HG03460 (cell line): Measurements from ENCODE around the gene CCR5.
"Not testable (repeated sequence)": the region's sequence is repeated elsewhere in the genome, so short reads cannot be mapped to it uniquely, and the experiment has no call there.

Source experiments
- ATAC-seq: cut with Tn5 transposase; IDR thresholded peaks from one replicate; pipeline ENCODE4 v1.9.1; 2021; ENCODE audit not compliant: unreplicated experiment

The CCR5 gene

GRCh38 chr3:46383211-46383950 is 12.6 kb downstream of the CCR5 start:
- no peak for ATAC-seq

- no peak for ATAC-seq
Measured at GRCh38 chr3:46383951-46384330, 13.2 kb downstream of the CCR5 start.

- no peak for ATAC-seq
Measured at GRCh38 chr3:46386205-46386604, 15.5 kb downstream of the CCR5 start.

GRCh38 chr3:46388847-46389246 is 18.1 kb downstream of the CCR5 start:
- not testable (repeated sequence) for ATAC-seq

GRCh38 chr3:46389306-46389705 is 18.6 kb downstream of the CCR5 start:
- ATAC-seq = no peak

- not testable (repeated sequence) for ATAC-seq
Measured at GRCh38 chr3:46391526-46391925, 20.8 kb downstream of the CCR5 start.

GRCh38 chr3:46393011-46393410 is 22.3 kb downstream of the CCR5 start:
- no peak for ATAC-seq

- ATAC-seq = no peak
Measured at GRCh38 chr3:46393554-46394434, 23.0 kb downstream of the CCR5 start.

GRCh38 chr3:46395210-46395661 is 24.5 kb downstream of the CCR5 start:
- ATAC-seq = no peak

GRCh38 chr3:46395766-46396530 is 25.2 kb downstream of the CCR5 start:
- no peak for ATAC-seq

GRCh38 chr3:46397111-46397510 is 26.4 kb downstream of the CCR5 start:
- no peak for ATAC-seq

GRCh38 chr3:46398186-46398955 is 27.6 kb downstream of the CCR5 start:
- ATAC-seq = no peak

GRCh38 chr3:46399098-46399497 is 28.4 kb downstream of the CCR5 start:
- no peak for ATAC-seq

GRCh38 chr3:46399557-46399956 is 28.8 kb downstream of the CCR5 start:
- ATAC-seq = no peak

GRCh38 chr3:46400000-46400734 is 29.4 kb downstream of the CCR5 start:
- ATAC-seq = no peak

GRCh38 chr3:46400846-46401245 is 30.1 kb downstream of the CCR5 start:
- ATAC-seq = no peak

GRCh38 chr3:46401579-46401978 is 30.8 kb downstream of the CCR5 start:
- no peak for ATAC-seq

GRCh38 chr3:46402902-46403301 is 32.2 kb downstream of the CCR5 start:
- ATAC-seq = not testable (repeated sequence)

GRCh38 chr3:46405301-46406019 is 34.7 kb downstream of the CCR5 start:
- no peak for ATAC-seq
